Measurements from ENCODE around the gene CACNA1A. TPM values are rescaled to one million over a fixed set of nuclear protein-coding genes. Genes with fewer than 3 reads are reported as not detected.

CACNA1A gene
- total RNA-seq, 2 experiments from 2014 or later, result 0.30 to 0.45 TPM

- CTCF ChIA-PET, result no interaction called here
Measured at GRCh38 chr19:13548131-13548530, 41.9 kb upstream of the CACNA1A start.

GRCh38 chr19:13547102-13547501 is 40.8 kb upstream of the CACNA1A start:
- no peak overlapping the region for H3K27ac Mint-ChIP-seq
- no peak for TF ChIP-seq CTCF (IDR thresholded peaks at IDR 0.05)
- no peaks in the 10 kb centered on the region for H3K36me3 Mint-ChIP-seq (ENCODE audit: low read depth)
- Histone ChIP-seq H3K27me3 (ENCODE audit: control insufficient read depth in 1 of 2, insufficient read depth in 2 of 2, low read length in 2 of 2) (peaks cover 2 to 14% of the 10 kb centered on the region in 2 experiments), H3K4me1 (ENCODE audit: insufficient read depth, low read length) (no peaks in the 10 kb centered on the region), H3K4me3 (ENCODE audit: low read length) (no peak overlapping the region), H3K9me3 (ENCODE audit: control insufficient read depth in 1 of 2, insufficient read depth in 1 of 2, low read length in 2 of 2) (peaks cover 0 to 4% of the 10 kb centered on the region in 2 experiments), H3K27ac (ENCODE audit: low read depth in 1 of 2, low read length in 2 of 2) (no peak overlapping the region), H3K36me3 (ENCODE audit: insufficient read depth, low read length) (no peaks in the 10 kb centered on the region)
- no peaks in the 10 kb centered on the region for H3K4me1 Mint-ChIP-seq (ENCODE audit: low read depth)
- no peak overlapping the region for H3K4me3 Mint-ChIP-seq
- CTCF ChIA-PET, result interaction anchor here (0.6 kb wide), 1 partner anchor 113 kb away, joined by 4 read pairs; no protein-coding TSS in a partner anchor
- H3K27me3 Mint-ChIP-seq, result peaks cover 42% of the 10 kb centered on the region
- POLR2A ChIA-PET, result no interaction called here
- ATAC-seq (ENCODE audit: poor library complexity) (no peak), DNase-seq (no peak)
- H3K9me3 Mint-ChIP-seq, result peaks cover 6% of the 10 kb centered on the region
- intact Hi-C loops (cut with DNase I, micrococcal nuclease), result no loop called here

More at GRCh38 chr19:13548131-13548530, 41.9 kb upstream of the CACNA1A start:
- POLR2A ChIA-PET, result no interaction called here
- ATAC-seq (ENCODE audit: poor library complexity) (no peak), DNase-seq (no peak)
- H3K4me1 ChIP-seq (ENCODE audit: insufficient read depth, low read length), result no peaks in the 10 kb centered on the region
- H3K27me3 Mint-ChIP-seq, result peaks cover 39% of the 10 kb centered on the region
- no peak overlapping the region for H3K4me3 Mint-ChIP-seq
- TF ChIP-seq CTCF (IDR thresholded peaks at IDR 0.05), result no peak
- peaks cover 0 to 4% of the 10 kb centered on the region in 2 experiments for H3K9me3 ChIP-seq (ENCODE audit: control insufficient read depth in 1 of 2, insufficient read depth in 1 of 2, low read length in 2 of 2)
- peaks cover 4% of the 10 kb centered on the region for H3K9me3 Mint-ChIP-seq
- no peak overlapping the region for H3K27ac Mint-ChIP-seq
- H3K4me3 ChIP-seq (ENCODE audit: low read length), result no peak overlapping the region
- intact Hi-C loops (cut with DNase I, micrococcal nuclease), result no loop called here
- H3K4me1 Mint-ChIP-seq (ENCODE audit: low read depth), result no peaks in the 10 kb centered on the region
- H3K27ac ChIP-seq (ENCODE audit: low read depth in 1 of 2, low read length in 2 of 2), result no peak overlapping the region
- peaks cover 2 to 12% of the 10 kb centered on the region in 2 experiments for H3K27me3 ChIP-seq (ENCODE audit: control insufficient read depth in 1 of 2, insufficient read depth in 2 of 2, low read length in 2 of 2)
- H3K36me3 ChIP-seq (ENCODE audit: insufficient read depth, low read length), result no peaks in the 10 kb centered on the region
- H3K36me3 Mint-ChIP-seq (ENCODE audit: low read depth), result no peaks in the 10 kb centered on the region

GRCh38 chr19:13544423-13544822 is 38.1 kb upstream of the CACNA1A start:
- POLR2A ChIA-PET, result no interaction called here
- Mint-ChIP-seq H3K9me3 (peaks cover 6% of the 10 kb centered on the region), H3K4me1 (ENCODE audit: low read depth) (no peaks in the 10 kb centered on the region), H3K27ac (no peak overlapping the region), H3K27me3 (peaks cover 33% of the 10 kb centered on the region), H3K36me3 (ENCODE audit: low read depth) (no peaks in the 10 kb centered on the region), H3K4me3 (no peak overlapping the region)
- peaks cover 9 to 28% of the 10 kb centered on the region in 2 experiments for H3K27me3 ChIP-seq (ENCODE audit: control insufficient read depth in 1 of 2, insufficient read depth in 2 of 2, low read length in 2 of 2)
- H3K9me3 ChIP-seq (ENCODE audit: control insufficient read depth in 1 of 2, insufficient read depth in 1 of 2, low read length in 2 of 2), result peaks cover 5 to 7% of the 10 kb centered on the region in 2 experiments
- ATAC-seq (ENCODE audit: poor library complexity) (no peak), DNase-seq (no peak)
- intact Hi-C loops (cut with DNase I, micrococcal nuclease), result no loop called here
- no peak overlapping the region for H3K27ac ChIP-seq (ENCODE audit: low read depth in 1 of 2, low read length in 2 of 2)
- no peak for TF ChIP-seq CTCF (IDR thresholded peaks at IDR 0.05)
- CTCF ChIA-PET, result no interaction called here
- no peaks in the 10 kb centered on the region for H3K4me1 ChIP-seq (ENCODE audit: insufficient read depth, low read length)
- H3K36me3 ChIP-seq (ENCODE audit: insufficient read depth, low read length), result no peaks in the 10 kb centered on the region
- no peak overlapping the region for H3K4me3 ChIP-seq (ENCODE audit: low read length)
